HCT116 (cell line): ENCODE results near the gene IFNGR2. TPM values are rescaled to one million over a fixed set of nuclear protein-coding genes. Genes with fewer than 3 reads are reported as not detected.

Source experiments
- ATAC-seq: fragments of 200-7000 bp; cut with Tn5 transposase; 2 replicates; pipeline ENCODE4 v1.9.1; 2020; ENCODE audit warnings: mild to moderate bottlenecking, moderate library complexity
- BruUV-seq: library from RNA; stranded (reverse); fragments of 400-500 nt; replicated peaks from 2 replicates; lab custom pipeline; 2021; lab: Mats Ljungman, UMichigan
- CTCF ChIA-PET: fragments of 300-600 bp; sonication (Branson Sonifier 250); formaldehyde crosslinking; loops from one replicate; lab custom pipeline; 2021; ENCODE audit warnings: antibody characterized with exemption; lab: Charles Lee
- POLR2A ChIA-PET: fragments of 300-600, 350-600 bp; sonication (Branson Sonifier 250); formaldehyde crosslinking; loops from one replicate; lab custom pipeline; 2021; ENCODE audit warnings: antibody characterized with exemption; lab: Charles Lee
- RAD21 ChIA-PET, 2 experiments: fragments of 300-600 bp; sonication (Branson Sonifier 250); formaldehyde crosslinking; loops; one replicate each; lab custom pipeline; 2023; ENCODE audit warnings: low total read pairs in 2 of 2; ENCODE audit not compliant: uncharacterized antibody in 2 of 2, unreplicated experiment in 2 of 2, low non-redundant PET in 1 of 2; lab: Charles Lee
- DNase-seq: peaks from one replicate; pipeline ENCODE4 v3.0.0-alpha.2; 2010; ENCODE audit warnings: low read depth, low spot score
- H2AFZ ChIP-seq: fragments of 200-600 bp; shearing (Covaris generic), sonication (generic); 2 replicates; pipeline ENCODE4 v1.6.1; 2017; ENCODE audit warnings: low read depth, mixed run types, mixed read lengths, antibody characterized with exemption, low read length; ENCODE audit not compliant: poor library complexity, severe bottlenecking
- H3K27ac ChIP-seq: 2 replicates; pipeline ENCODE4 v1.5.1; 2012; ENCODE audit warnings: low read depth, low read length
- H3K27me3 ChIP-seq: fragments of 200-600 bp; sonication (generic); 2 replicates; pipeline ENCODE4 v1.6.1; 2016; ENCODE audit warnings: mixed run types, low read length, mixed read lengths; ENCODE audit not compliant: insufficient read depth
- H3K36me3 ChIP-seq, 2 experiments: fragments of 200-500 bp in 1 of 2; fragments of 200-600 bp in 1 of 2; sonication (Bioruptor generic) in 1 of 2; sonication (generic) in 1 of 2; 2 replicates each; pipeline versions ENCODE4 v1.5.1 to v1.6.1; 2014 to 2016; ENCODE audit warnings: low read length in 2 of 2, inconsistent platforms in 1 of 2, mixed read lengths in 1 of 2, mixed run types in 1 of 2; ENCODE audit not compliant: insufficient read depth in 2 of 2, control insufficient read depth in 1 of 2
- H3K4me1 ChIP-seq, 2 experiments: fragments of 200-600 bp in 1 of 2; sonication (generic) in 1 of 2; 2 replicates each; pipeline versions ENCODE4 v1.5.1 to v1.6.1; 2012 to 2017; ENCODE audit warnings: low read length in 2 of 2, inconsistent platforms in 1 of 2, mild to moderate bottlenecking in 1 of 2, mixed read lengths in 1 of 2, mixed run types in 1 of 2, moderate library complexity in 1 of 2; ENCODE audit not compliant: insufficient read depth in 2 of 2, control insufficient read depth in 1 of 2
- H3K4me2 ChIP-seq: fragments of 200-600 bp; sonication (generic); 2 replicates; pipeline ENCODE4 v1.6.1; 2017; ENCODE audit warnings: mixed run types, low read length, mixed read lengths
- H3K4me3 ChIP-seq, 2 experiments: fragments of 200-600 bp in 1 of 2; sonication (generic) in 1 of 2; replicated peaks in 1 of 2; 2 replicates each; pipeline ENCODE4 v1.5.1; 2011 to 2016; ENCODE audit warnings: low read length in 2 of 2, control low read depth in 1 of 2, low read depth in 1 of 2, mild to moderate bottlenecking in 1 of 2, mixed read lengths in 1 of 2, mixed run types in 1 of 2
- H3K79me2 ChIP-seq: fragments of 200-600 bp; sonication (generic); 2 replicates; pipeline ENCODE4 v1.6.1; 2017; ENCODE audit warnings: mild to moderate bottlenecking, mixed run types, low read length, moderate library complexity, mixed read lengths; ENCODE audit not compliant: insufficient read depth
- H3K9ac ChIP-seq: fragments of 200-600 bp; sonication (generic); 2 replicates; pipeline ENCODE4 v1.6.1; 2016; ENCODE audit warnings: low read length, mixed read lengths
- H3K9me2 ChIP-seq: fragments of 200-600 bp; sonication (generic), shearing (Covaris generic); 2 replicates; pipeline ENCODE4 v1.6.1; 2017; ENCODE audit warnings: mixed run types, mild to moderate bottlenecking, moderate library complexity; ENCODE audit not compliant: insufficient read depth
- H3K9me3 ChIP-seq, 2 experiments: fragments of 200-500 bp in 1 of 2; fragments of 200-600 bp in 1 of 2; sonication (Bioruptor generic) in 1 of 2; sonication (generic) in 1 of 2; 2 replicates each; pipeline ENCODE4 v1.6.1; 2014 to 2017; ENCODE audit warnings: low read length in 2 of 2, mixed read lengths in 2 of 2, inconsistent platforms in 1 of 2, low read depth in 1 of 2, mild to moderate bottlenecking in 1 of 2, mixed run types in 1 of 2, moderate library complexity in 1 of 2; ENCODE audit not compliant: control insufficient read depth in 1 of 2, insufficient read depth in 1 of 2
- H4K20me1 ChIP-seq: fragments of 200-600 bp; sonication (generic), shearing (Covaris generic); 2 replicates; pipeline ENCODE4 v1.6.1; 2017; ENCODE audit warnings: mixed run types, mild to moderate bottlenecking, moderate library complexity; ENCODE audit not compliant: insufficient read depth
- ATF3 ChIP-seq: IDR thresholded peaks from 2 replicates; pipeline ENCODE4 v1.6.1; 2012
- CBX3 ChIP-seq: IDR thresholded peaks from 2 replicates; pipeline ENCODE4 v1.6.1; 2012; ENCODE audit warnings: low read depth
- ELF1 ChIP-seq: IDR thresholded peaks from 2 replicates; pipeline ENCODE4 v1.6.1; 2012; ENCODE audit warnings: low read depth, borderline replicate concordance
- EZH2phosphoT487 ChIP-seq: fragments of 200-600 bp; IDR thresholded peaks from 2 replicates; pipeline ENCODE4 v1.6.1; 2018; ENCODE audit warnings: antibody characterized with exemption, borderline replicate concordance
- FOSL1 ChIP-seq: IDR thresholded peaks from 2 replicates; pipeline ENCODE4 v1.6.1; 2012; ENCODE audit warnings: low read depth
- MAX ChIP-seq: IDR thresholded peaks from 2 replicates; pipeline ENCODE4 v1.6.1; 2012
- POLR2AphosphoS5 ChIP-seq: IDR thresholded peaks from 2 replicates; pipeline ENCODE4 v1.6.1; 2011; ENCODE audit warnings: mild to moderate bottlenecking, low read depth, low read length, moderate library complexity
- RAD21 ChIP-seq: IDR thresholded peaks from 2 replicates; pipeline ENCODE4 v1.6.1; 2012; ENCODE audit warnings: low read depth, mild to moderate bottlenecking
- REST ChIP-seq: IDR thresholded peaks from 2 replicates; pipeline ENCODE4 v1.6.1; 2012; ENCODE audit warnings: low read depth
- SIN3A ChIP-seq: IDR thresholded peaks from 2 replicates; pipeline ENCODE4 v1.6.1; 2012; ENCODE audit warnings: low read depth
- SP1 ChIP-seq: IDR thresholded peaks from 2 replicates; pipeline ENCODE4 v1.6.1; 2012; ENCODE audit warnings: low read depth
- SRF ChIP-seq: IDR thresholded peaks from 2 replicates; pipeline ENCODE4 v1.6.1; 2012; ENCODE audit warnings: low read depth
- TCF7L2 ChIP-seq: IDR thresholded peaks from 2 replicates; pipeline ENCODE4 v1.7.0; 2011; ENCODE audit warnings: borderline replicate concordance, inconsistent platforms; ENCODE audit not compliant: insufficient read depth, insufficient read length; ENCODE audit errors: extremely low read depth
- YY1 ChIP-seq: IDR thresholded peaks from 2 replicates; pipeline ENCODE4 v1.6.1; 2011; ENCODE audit warnings: low read length, low read depth, moderate library complexity, mild to moderate bottlenecking; ENCODE audit not compliant: insufficient replicate concordance; ENCODE audit errors: extremely low read depth
- intact Hi-C: fragments of 100-400 bp; cut with micrococcal nuclease; formaldehyde crosslinking; loops from 2 replicates; pipeline ENCODE4 v1.10.0; 2022
- total RNA-seq: library from RNA; stranded (reverse); gene quantifications from one replicate; pipeline ENCODE4 v1.2.1, GENCODE V29; 2021; ENCODE audit not compliant: unreplicated experiment

IFNGR2 gene
- total RNA-seq, 1 experiment from 2014 or later = 44.6 TPM

GRCh38 chr21:33394260-33394659 lies 9.0 kb upstream of the IFNGR2 start:
- ChIA-PET RAD21 (no interaction called here), CTCF (no interaction called here), POLR2A (no interaction called here)
- intact Hi-C loops = no loop called here
- Histone ChIP-seq H3K27me3 (no peaks in the 10 kb centered on the region), H3K27ac (no peak overlapping the region), H3K79me2 (no peaks in the 10 kb centered on the region), H3K9me3 (no peaks in the 10 kb centered on the region), H3K4me2 (no peak overlapping the region), H3K36me3 (no peaks in the 10 kb centered on the region), H4K20me1 (no peaks in the 10 kb centered on the region), H3K9ac (no peak overlapping the region), H3K9me2 (no peaks in the 10 kb centered on the region), H3K4me3 (no peak overlapping the region), H2AFZ (no peak overlapping the region), H3K4me1 (peaks cover 3 to 6% of the 10 kb centered on the region in 2 experiments; a peak in 2 of 4 replicates)
- no TSS peak for BruUV-seq
- DNase-seq (no peak), ATAC-seq (no peak)
- TF ChIP-seq SIN3A (no peak), FOSL1 (no peak)

- H3K4me3 ChIP-seq = no peak overlapping the region
- DNase-seq (no peak), ATAC-seq (no peak)
- ChIA-PET RAD21 (no interaction called here), POLR2A (no interaction called here), CTCF (no interaction called here)
- no peak overlapping the region for H3K27ac ChIP-seq
- no peak overlapping the region for H3K9ac ChIP-seq
- no peak for TF ChIP-seq SP1
- no peak for TF ChIP-seq ELF1
- no peak for TF ChIP-seq TCF7L2
- no peak for TF ChIP-seq SIN3A
- no peak for TF ChIP-seq CBX3
- TF ChIP-seq SRF = no peak
- TF ChIP-seq ATF3 = no peak
- no peak for TF ChIP-seq RAD21
- TF ChIP-seq POLR2AphosphoS5 = no peak
- no peak for TF ChIP-seq MAX
- no peak for TF ChIP-seq EZH2phosphoT487
- TF ChIP-seq REST = no peak
- no peak for TF ChIP-seq YY1
- no peak overlapping the region for H3K4me2 ChIP-seq
- H3K79me2 ChIP-seq = no peaks in the 10 kb centered on the region
- no peak overlapping the region for H2AFZ ChIP-seq
- no peaks in the 10 kb centered on the region for H4K20me1 ChIP-seq
- no peaks in the 10 kb centered on the region for H3K36me3 ChIP-seq
- no peaks in the 10 kb centered on the region for H3K27me3 ChIP-seq
- H3K9me2 ChIP-seq = no peaks in the 10 kb centered on the region
- H3K9me3 ChIP-seq = no peaks in the 10 kb centered on the region
- no TSS peak for BruUV-seq
- H3K4me1 ChIP-seq = peaks cover 8 to 11% of the 10 kb centered on the region in 2 experiments; a peak in 3 of 4 replicates
- intact Hi-C loops = no loop called here
Measured at GRCh38 chr21:33395891-33396331, 7.3 kb upstream of the IFNGR2 start.
